Activated T-helper 9 cell treated with anti-CD3 and anti-CD28 coated beads, Interleukin-2, amount 50 U/mL, for 16 hours (primary cell): ENCODE measurements around the gene RAPGEF6.
"Not testable (repeated sequence)": the region's sequence is repeated elsewhere in the genome, so short reads cannot be mapped to it uniquely, and the experiment has no call there.

Experiments used
- DNase-seq: peaks from one replicate; pipeline ENCODE4 v3.0.0-alpha.2; 2020; ENCODE audit warnings: low read depth

The RAPGEF6 gene

DNA sequence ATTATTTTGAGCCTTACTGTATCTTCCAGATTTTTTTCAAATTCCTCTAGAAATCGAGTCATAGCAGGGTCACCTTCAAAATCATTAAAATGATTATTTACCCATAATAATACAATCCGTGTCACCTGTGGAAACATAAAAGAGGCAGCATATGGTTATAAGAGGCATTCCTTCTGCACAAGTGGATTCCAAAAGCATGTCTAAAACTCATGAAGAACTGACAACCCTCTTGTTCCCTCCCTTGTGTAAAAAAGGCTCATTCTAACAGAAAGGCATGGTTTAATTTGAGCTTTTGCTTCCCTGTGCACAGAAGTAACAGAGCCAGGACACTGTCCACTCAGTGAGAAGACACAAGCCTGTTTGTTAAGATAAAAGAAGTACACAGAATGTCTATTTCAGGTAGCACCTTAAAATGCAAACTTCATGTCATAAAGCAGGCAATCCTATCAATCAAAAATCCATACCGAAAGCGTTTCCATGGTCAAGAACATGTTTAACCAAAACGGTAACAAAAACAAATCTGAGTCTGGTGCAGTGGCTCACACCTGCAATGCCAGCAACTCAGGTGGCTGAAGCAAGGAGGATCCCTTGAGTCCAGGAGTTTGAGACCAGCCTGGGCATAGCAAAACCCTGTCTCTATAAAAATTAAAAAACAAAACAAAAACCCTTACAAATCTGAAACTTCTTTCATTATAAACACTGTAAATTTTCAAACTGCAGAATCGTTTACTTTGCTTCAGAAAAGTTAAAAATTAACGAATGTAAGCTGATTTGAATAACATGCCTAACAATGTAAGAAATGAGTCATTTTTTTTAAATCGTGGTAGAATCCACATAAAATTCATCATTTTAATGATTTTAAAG is 139.3 kb downstream of the RAPGEF6 start:
- no peak for DNase-seq

DNA sequence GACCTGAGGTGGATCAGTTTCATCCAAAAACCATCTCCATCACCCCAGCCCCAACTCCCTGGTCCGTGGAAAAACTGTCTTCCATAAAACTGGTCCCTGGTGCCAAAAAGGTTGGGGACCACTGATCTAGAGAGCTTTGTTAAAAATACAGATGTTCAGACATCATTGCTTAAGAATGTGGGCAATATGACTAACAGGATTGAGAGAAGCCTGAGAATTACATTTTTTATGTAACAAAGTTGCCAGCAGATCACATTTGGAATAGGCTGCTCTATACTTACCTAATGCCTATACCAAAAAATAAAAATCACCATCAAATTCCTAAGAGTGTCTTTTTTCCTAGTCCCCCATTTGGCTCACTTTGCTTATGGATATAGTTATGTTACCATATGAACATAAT is 143.3 kb downstream of the RAPGEF6 start:
- no peak for DNase-seq

DNA sequence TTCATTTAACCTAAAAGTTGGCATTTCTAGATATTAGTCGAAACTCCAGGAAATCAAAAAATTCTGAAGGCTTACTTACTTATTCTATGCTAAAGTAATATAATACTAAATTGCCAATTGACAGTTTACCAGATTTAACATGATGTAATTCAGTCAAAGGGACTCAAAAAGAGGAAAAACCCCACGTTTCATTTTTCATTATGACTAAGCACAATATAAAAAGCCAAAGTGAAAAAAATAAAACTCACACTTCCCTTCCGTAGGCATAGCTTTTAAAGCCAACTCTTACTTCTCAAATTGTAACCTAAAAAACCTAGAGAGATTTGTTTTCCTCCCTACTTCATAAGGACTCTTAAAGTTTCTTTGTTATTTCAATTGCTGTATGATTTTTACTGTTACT is 146.6 kb downstream of the RAPGEF6 start:
- DNase-seq = no peak

DNA sequence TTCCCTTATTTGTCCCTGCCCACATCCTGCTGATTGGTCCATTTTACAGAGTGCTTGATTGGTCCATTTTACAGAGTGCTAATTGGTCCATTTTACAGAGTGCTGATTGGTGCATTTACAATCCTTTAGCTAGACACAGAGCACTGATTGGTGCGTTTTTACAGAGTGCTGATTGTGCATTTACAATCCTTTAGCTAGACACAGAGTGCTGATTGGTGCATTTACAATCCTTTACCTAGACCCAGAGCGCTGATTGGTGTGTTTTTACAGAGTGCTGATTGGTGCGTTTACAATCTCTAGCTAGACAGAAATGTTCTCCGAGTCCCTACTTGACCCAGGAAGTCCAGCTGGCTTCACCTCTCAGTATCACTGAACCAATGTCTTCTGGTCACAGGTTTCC is 147.7 kb downstream of the RAPGEF6 start:
- not testable (repeated sequence) for DNase-seq

DNA sequence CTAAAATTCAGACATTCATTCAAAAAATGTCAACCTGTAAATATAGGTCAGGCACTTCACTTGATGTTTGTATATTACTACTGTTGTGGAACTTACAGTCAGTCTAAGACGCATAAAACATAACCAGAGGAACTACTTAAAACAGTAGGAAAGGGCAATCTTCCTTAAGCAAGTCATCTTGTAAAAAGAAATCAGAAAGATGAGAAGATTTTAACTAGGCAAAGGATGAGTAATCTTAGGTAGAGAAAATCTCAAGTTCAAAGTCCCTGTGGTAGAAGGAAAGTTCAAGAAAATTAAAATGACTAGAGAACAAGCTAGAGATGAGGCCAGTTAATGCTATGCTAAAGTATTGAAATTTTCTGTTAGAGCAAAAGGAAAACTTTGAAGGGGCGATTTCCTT is 152.4 kb downstream of the RAPGEF6 start:
- DNase-seq = no peak

DNA sequence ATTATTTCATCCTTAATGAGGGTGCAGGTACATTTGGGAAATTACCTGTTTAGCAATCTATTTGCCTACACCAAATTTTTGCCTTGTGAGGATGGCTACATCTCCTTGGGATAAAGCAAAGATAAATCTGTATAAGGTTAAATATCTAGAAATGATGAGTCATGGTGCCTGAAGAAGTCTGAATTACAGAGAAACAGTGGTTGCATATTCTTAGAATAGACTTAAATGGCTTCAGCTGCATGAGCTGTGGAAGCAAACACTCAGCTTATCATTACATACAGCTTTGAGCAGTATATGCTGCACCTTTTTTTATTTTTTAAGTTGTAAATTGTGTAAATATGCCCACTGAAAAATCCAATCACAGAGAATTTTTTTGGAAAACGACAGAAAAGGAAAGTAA is 153.5 kb downstream of the RAPGEF6 start:
- no peak for DNase-seq

DNA sequence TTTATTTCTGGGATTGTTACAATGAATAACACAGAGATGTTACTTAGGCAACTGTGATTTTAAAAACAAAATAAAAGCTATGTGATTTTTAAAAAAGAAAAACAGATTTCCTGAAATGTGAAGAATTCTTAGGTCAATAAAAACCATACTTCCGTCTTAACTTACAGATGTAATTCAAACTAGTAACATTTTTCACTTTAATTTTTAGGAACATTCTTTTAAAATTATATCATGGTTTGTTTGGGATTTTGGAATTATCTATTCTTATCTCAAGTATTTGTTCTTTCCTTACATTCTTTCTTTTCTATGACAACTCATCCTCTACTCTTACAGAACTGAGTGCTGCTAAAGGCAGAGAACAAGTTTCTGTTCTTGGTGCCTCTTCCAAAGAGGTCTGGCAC is 159.5 kb downstream of the RAPGEF6 start:
- DNase-seq = no peak

DNA sequence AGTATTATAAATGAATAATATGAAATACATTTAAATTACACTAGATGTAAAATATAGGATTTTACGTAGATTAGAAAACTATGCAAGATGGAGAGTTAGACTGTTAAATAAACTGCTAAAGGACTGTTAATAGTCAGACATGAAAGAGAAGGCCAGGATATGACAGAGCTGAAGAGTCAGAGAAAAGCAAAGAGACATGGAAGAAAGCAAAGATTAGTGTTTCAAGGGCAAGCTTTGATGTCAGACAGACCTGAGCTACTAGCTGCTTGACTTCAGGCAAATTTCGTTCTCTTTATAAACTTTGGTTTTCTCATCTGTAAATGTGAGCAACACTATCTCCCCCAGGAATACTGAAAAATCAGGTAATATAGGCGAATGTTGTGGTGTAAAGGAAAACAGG is 161.3 kb downstream of the RAPGEF6 start:
- DNase-seq = no peak

DNA sequence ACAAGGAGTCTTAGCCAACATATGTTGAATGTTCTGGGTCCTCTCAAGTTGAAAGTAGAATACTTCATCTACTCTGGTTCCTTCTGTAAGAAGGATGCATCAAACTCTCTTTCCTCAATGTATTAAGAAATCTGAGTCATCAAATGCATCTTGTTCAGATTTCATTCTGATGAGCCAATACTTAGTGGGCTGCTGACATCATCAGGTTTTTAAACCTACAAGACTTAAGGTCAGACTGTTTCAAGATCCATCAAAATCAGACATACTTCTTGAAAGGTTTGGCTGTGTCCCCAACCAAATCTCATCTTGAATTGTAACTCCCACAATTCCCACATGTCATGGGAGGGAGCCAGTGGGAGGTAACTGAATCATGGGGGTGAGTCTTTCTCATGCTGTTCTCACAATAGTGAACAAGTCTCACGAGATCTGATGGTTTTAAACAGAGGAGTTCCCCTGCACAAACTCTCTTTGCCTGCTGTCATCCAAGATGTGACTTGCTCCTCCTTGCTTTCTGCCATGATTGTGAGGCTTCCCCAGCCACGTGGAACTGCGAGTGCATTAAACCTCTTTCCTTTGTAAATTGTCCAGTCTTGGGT is 168.8 kb downstream of the RAPGEF6 start:
- DNase-seq = no peak

DNA sequence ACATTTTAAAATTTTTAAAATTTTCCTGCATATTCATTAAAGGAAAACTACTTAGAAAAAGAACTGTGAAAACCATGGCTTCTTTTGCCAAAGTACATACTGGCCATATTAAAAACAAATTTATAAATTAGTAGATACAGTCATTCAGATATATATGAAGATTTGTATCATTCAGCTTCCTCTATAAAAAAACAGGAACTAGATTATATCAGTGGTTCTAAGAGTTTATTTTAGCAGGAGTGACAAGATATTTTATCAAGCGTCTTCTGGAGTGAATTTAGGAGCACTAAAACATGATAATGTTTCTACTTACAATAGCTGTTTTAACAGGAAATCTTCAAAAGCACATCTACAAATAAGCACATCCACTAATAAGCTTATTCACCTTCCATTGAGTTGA is 171.4 kb downstream of the RAPGEF6 start:
- DNase-seq = no peak

DNA sequence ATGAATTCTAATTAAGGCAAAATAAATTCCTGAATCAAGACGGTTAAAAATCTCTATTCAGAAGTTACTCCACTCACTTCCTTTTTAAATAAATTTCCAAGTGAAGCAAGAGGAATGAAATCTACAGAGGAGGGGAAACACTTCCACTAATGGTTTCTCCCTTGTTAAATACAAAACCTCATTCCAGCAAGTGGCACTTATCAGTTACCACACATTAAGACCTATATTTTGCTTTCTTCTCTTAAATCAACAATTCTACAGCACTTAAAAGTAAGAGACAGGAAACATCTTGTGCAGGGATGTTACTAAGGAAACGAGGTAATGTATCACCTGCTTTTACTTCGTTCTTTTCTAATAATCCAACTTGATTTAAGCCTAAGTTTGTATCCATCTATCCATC is 172.6 kb downstream of the RAPGEF6 start:
- DNase-seq = no peak

DNA sequence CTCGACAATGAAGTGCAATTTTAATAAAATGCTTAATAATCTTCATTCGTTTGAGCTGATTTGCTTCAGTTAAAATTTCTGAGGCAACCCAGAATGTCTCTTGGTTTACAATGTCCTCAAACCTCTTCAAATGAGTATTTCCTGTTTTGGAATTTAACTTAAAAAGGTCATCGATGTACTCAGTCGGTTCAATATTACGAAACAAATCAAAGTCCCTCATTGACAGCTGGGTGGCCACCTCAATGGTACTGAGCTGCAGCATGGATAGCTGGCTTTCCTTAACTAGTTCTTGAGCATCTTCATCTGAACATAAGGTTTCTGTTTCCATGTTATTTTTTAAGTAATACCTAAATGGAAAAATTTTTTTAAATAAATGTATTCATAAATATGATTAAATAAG is 173.3 kb downstream of the RAPGEF6 start:
- no peak for DNase-seq

DNA sequence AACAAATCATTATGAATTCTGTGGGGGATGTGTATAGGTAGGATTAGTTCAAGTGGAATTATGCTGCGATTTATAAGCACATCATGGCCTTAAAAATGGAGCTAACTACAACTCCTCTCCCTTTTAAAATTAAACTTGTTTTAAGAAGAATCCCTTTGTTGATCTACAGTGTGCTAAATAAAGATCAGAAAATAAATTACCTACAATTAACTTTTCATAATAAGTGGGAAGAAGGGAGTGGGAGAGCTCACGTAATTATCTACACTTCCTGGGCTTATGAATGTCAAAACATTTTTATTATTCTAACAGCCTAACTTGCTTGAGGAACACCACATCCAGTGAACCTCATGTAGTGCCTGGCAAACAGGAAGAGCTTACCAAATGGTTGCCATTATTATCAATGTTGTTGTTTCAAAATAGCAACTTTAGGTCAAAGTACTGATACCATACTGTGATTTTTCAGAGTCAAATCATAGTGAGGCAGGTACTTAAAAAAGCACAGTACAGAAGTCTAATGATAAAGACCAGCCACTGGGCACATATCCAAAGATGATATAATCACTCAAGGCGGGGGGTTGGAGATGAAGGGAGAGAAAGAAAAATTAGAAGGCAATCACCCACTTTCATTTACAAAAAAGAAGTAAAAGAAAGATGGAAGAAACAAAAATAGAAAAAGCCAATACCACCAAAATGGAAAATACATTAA is 174.0 kb downstream of the RAPGEF6 start:
- DNase-seq = no peak

DNA sequence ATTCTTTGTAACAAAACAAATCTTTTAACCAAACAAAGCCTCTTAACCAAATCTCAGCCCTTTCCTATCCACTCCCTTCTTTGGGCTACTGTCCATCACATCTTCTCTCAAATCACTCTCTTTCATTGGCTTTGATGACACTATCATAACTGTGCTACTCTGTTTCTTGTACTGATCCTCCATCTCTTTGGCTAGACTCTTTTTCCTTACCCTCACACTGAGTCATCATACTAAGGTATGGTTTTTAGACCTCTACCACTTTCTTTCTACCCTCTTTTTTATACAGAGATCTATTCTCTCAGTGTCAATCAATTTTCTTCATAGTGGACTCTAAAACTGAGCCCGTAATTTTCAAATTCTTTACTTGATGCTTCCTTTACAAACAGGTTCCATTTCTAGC is 174.9 kb downstream of the RAPGEF6 start:
- DNase-seq = no peak

DNA sequence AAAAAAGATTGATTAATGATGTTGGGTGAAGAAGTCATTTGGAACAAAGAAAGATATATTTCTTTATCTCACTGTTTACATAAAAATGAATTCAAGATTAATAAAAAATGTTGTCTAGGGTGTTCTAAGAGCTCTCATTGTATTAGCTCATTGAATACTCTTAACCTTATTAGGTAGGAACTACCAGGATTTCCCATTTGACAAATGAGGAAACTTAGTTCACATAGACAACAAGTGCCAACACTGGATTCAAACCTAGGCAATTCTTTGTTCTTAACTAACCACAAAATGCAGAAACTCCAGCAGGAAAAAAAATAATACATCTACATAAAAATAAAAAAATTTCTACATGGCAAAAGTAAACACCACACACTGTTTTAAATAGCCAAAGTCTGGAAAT is 175.8 kb downstream of the RAPGEF6 start:
- DNase-seq = no peak

DNA sequence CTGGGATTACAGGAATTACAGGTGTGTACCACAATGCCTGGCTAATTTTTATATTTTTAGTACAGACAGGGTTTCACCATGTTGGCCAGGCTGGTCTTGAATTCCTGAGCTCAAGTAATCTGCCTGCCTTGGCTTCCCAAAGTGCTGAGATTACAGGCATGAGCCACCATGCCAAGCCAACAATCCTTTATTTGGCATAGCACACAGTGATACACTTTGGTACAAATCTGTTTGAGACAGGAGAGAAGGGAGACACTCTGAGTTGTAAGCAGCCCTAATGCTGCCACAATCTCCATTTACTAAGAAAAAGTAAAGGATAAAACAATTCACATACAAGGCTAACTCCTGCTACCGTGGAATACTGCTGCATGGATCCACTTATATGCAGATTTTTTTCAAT is 177.8 kb downstream of the RAPGEF6 start:
- no peak for DNase-seq

DNA sequence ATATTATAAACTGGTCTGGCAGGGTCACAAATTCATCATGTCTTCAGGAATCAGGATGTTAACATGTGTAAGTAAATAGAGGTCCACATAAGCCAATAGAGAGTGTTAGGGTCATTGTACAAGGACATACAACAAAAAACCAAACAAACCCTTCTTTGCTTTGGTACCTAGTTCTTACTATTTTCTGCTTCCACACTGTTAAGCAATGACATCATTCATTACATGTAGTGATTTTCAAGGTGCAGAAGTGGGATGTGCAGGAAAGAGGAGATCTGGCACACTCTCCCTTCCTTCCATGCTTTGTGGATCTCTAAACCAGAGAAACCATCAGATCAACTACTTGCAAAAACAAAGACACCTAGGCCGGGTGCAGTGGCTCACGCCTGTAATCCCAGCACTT is 184.1 kb downstream of the RAPGEF6 start:
- DNase-seq = no peak

DNA sequence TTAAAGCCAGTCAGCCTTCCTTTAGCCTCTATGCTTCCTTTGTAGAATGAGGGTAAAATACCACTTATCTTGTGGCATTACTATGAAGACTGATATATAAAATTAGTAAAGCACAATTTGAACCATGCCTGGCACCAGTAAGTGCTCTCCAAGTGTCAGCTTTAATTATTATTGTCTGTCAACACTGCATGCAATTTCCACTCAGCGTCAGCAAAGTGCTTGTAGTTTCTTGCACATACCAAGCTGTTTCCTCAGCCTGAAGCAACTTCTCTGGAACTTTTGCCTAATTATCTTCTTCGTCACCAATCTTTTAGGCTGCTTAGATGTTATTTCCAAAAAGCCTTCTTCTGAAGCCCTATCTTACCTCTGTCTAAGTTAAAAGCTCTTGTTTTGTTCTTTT is 193.8 kb downstream of the RAPGEF6 start:
- no peak for DNase-seq

DNA sequence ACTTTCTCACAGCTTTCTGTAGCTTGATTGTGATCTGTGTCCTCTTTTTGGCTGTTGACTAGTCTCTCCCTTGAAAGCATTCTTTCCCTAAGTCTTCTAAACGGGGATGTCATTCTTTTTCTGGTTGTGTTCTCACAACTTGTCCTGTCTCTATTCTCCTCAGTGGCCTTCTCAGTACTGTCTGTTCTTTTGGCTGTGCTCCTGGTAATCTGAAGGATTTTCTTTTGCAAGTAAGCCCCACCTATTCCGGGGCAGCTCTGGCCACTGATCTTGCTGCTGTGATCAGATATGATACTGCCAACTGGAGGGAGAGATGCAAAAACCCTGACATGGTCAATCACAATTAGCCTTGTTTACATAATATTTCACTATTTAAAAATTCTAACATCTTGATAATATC is 198.9 kb downstream of the RAPGEF6 start:
- DNase-seq = no peak

DNA sequence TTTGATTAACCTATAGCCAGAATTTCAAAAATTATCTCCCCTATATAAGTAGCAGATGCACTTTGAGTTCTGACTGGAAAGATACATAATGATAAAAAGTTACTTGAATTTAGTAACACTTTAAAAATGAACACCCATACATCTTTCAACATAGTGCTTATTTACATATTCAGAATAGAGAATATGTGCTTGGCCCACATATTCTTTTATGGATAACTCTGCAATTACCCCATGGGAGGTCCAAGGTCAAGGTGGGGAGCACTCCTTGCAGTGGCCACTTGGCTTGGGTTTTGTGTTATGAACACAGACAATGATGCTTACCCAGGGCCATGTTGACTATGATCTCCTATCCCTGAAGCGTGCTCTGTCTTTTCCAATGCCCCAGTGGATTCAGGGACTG is 201.9 kb downstream of the RAPGEF6 start:
- no peak for DNase-seq

DNA sequence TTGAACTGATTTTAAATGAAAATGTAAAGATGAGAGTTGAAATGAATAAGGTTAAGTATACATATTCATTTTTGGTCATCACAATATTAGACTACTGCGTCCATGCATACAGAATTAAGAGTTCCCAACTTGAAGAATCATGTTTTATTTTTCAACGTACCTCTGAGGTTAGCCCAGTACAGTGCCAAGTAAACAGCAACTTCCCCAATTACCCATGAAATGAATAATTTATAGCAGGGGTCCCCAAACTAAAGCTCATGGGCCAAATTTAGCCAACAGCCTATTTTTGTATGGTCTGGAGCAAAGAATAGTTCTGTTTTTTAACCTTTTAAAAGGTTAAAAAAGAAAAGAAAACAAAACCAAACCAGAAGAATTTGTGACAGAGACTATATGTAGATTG is 203.2 kb downstream of the RAPGEF6 start:
- no peak for DNase-seq

DNA sequence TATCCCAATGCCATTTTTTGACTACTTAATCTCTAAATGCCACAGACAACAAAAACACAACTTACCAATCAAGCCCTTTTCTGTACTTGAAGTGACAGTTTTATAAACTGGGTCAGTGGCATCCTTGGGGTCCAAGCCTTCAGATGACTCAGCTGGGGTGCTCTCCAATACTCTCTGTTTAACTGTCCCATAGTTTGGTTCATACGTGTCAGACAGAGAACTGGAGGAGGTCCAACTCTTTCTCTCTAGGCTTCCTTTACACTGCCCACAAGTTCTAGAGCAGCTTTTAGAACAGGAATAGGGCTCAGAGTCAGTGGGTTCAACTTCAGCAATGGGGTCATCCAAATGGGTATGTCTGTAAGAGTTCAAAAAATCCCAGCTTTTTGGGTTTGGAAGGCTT is 204.2 kb downstream of the RAPGEF6 start:
- no peak for DNase-seq

DNA sequence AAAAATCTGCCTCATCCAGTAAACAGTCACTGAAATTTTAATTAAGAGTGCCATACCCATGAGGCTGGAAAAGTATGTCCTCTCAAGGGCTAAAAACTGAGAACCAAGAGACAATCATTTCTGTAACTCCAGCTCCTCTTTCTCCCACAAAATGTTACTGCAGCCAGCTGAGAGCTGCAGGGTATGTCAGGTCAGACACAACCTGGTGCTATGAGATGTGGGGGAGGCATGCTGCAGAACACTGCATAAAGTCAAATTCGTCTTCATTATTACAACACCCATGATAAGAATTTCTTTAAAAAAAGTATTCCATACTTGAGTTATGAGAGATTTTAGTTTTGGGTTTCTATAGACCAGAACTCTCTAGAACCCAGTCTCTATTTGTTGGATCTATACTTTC is 209.0 kb downstream of the RAPGEF6 start:
- no peak for DNase-seq
